GM18868 (cell line): ENCODE measurements around the gene KCNQ1.

Experiments
- ATAC-seq: cut with Tn5 transposase; IDR thresholded peaks from one replicate; pipeline ENCODE4 v1.9.1; 2021; ENCODE audit warnings: mild to moderate bottlenecking, moderate library complexity; ENCODE audit not compliant: unreplicated experiment

The KCNQ1 gene

GRCh38 chr11:2563213-2564007, 118.6 kb downstream of the KCNQ1 start:
- no peak for ATAC-seq

- ATAC-seq: no peak
Measured at GRCh38 chr11:2564008-2564530, 119.3 kb downstream of the KCNQ1 start.

- ATAC-seq: no peak
Measured at GRCh38 chr11:2564588-2565425, 120.0 kb downstream of the KCNQ1 start.

DNA sequence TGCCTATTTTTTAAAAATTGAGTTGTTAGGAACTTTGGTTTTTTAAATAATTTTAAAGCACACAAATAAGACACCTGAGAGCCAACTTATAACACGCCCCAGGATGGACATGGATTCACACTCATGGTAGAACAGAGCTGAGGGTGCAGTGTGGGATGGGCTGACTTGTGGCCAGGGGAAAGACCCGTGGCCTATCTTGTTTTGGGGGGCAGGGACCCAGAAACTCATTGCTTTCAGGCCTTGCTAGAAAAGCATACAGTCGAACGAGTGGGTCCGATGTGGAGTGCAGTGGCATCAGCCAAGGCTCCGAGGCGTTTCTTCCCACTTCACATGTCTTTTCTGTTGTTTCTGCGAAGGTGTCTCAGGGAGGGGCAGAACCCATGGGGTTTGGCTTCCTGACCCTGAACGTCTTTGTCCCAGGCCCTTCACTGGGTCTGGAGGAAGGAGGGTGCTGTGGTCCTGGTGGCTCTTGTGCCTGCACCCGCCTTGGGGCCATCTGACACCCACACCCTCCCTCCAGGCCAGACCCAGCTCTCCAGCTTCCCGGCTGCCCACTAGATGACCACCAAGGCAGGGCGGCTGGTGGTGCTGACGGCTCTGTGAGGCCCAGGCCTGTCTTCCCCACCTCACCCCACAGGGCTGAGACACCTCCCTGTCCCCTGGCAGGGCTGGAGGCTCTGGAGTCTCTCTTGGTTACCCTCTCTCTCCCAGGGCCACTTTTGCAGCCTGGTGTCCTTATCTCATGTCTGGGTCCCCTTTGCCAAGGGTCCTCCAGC, 120.8 kb downstream of the KCNQ1 start:
- ATAC-seq: no peak

DNA sequence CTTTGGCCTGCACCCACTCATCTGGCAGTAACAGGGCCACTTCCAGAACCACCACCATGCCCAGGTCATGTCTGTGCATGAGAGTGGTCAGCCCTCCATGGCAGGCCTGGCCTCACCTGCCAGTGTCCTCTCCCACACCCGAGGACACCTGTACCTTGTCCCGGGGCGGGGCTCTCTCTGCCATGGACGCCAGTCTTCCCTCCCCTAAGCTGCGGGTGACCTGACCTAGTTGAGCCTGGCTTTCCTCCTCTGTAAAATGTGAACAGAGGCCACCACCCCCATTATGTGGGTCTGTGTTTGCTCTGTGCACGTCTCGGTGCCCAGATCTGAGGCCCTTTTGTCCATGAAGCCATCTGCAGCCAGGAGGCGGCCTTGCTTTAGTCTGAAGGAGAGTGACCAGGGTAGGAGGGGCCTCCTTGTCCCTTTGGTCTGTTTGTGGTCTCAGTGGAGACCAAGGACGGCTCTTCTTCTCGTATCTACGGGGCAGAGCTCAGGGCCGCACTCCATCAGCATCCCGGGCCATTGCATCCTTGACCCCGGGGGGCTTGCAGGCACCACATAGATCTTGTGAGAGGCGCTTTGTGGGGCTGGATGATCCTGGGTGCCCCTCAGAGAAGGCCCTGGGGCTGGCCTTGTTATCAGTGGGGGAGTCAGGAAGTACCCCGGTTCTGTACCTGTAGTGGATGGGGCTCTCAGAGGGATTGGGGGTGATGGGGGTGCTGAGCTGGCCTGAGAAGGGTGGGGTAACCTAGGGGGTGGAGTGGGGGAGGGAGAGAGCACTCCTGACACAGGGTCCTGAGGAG, 121.6 kb downstream of the KCNQ1 start:
- ATAC-seq: no peak

GRCh38 chr11:2567026-2567671, 122.3 kb downstream of the KCNQ1 start:
- ATAC-seq: no peak

DNA sequence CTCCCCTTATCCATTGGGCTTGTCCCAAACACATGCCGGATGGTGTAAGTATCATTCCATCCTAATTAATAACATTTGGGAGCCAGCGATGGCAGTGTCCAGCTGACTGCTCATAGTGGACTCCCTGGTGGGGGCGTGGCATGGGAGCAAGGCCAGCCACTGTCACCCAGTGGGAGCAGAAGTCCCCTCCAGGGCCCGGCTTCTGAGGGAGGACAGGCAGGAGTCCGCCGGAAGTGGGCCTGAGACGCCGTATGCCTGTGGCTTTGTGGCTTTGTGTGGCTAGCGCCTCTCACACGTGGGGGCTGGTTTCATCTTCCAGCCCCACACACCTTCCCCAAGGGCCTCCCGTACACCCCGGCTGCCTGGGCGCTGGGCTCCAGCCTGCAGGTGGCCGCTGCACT, 124.5 kb downstream of the KCNQ1 start:
- no peak for ATAC-seq

- ATAC-seq: no peak
Measured at GRCh38 chr11:2569731-2570210, 125.0 kb downstream of the KCNQ1 start.

DNA sequence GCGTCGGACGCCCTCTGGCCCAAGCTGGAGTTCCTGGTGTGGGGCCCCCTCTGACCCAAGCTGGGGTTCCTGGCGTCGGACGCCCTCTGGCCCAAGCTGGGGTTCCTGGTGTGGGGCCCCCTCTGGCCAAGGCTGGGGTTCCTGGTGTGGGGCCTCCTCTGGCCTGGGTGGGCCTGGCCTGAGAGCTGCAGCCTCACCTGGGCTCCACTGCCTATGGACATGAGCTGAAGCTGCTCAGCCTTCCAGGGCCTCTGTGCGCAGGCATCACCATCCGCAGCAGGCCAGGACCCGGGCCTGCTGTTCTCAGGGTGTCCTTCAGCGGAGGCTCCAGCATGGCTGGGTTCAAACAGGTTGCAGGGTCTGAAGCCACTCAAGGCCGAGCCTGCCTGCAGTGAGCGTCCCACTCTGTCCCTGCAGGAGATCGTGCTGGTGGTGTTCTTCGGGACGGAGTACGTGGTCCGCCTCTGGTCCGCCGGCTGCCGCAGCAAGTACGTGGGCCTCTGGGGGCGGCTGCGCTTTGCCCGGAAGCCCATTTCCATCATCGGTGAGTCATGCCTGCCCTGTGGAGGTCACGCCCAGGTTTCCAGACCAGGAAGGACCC, 125.5 kb downstream of the KCNQ1 start:
- no peak for ATAC-seq

DNA sequence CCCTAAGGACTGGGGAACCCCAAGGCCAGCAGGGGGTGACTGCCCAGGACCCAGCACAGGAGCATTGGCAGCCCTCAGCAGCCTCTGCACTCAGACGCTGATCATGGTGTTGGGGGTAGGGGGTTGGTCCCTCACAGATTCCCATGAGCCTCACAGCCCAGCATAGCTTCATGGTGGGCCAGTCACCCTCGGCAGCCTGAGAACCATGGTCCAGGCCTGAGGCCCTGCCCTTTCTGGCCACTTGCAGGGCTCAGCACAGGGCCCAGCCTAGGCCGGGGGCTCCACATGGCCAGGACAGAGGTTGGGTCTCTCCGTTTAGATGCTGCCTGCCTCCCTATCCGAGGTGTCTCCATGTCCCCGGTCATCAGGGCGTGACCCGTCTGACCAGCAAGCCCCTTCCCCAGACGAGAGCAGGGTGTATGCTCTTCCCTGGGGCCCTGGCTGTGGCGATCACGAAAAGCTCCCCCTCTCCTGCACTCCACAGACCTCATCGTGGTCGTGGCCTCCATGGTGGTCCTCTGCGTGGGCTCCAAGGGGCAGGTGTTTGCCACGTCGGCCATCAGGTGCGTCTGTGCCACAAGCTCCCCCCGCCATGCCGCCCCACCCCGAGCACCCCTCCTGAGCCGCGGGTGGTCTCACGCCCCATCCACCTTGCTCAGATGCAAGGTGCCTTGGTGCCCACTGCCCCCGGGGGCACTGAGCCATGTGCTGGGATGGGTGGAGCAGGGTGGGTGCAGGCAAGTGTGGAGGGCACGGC, 126.2 kb downstream of the KCNQ1 start:
- ATAC-seq: no peak

- no peak for ATAC-seq
Measured at GRCh38 chr11:2571598-2572281, 126.9 kb downstream of the KCNQ1 start.

DNA sequence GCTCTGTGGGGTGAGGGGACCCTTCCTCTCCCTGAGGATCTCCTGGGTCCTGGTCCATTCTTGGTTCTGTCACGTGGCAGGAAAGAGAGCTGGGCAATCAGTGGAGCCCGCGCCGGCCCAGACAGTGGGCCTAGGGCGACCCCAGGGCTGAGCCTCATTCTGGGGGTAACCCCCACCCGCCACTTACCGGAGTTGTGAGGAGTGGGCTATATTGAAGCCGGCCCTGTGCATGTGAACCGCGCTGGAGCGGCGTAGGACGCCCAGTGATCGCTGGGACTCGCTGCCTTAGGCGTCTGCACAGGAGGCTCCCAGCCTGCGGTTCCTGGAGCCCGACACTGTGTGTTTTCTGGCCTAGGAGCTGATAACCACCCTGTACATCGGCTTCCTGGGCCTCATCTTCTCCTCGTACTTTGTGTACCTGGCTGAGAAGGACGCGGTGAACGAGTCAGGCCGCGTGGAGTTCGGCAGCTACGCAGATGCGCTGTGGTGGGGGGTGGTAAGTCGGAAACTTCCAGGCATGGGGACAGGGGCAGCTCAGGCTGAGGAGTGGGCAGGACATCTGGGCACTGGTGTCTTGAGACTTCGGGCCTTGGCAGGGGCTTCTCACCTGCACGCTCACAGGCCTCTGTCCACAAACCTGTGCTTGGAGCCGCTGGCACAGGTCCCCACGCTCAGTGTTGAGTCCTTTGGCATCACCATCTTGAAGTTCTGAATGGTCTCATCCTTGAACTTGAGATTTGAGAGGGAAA, 127.9 kb downstream of the KCNQ1 start:
- ATAC-seq: no peak

- no peak for ATAC-seq
Measured at GRCh38 chr11:2573240-2574042, 128.6 kb downstream of the KCNQ1 start.

DNA sequence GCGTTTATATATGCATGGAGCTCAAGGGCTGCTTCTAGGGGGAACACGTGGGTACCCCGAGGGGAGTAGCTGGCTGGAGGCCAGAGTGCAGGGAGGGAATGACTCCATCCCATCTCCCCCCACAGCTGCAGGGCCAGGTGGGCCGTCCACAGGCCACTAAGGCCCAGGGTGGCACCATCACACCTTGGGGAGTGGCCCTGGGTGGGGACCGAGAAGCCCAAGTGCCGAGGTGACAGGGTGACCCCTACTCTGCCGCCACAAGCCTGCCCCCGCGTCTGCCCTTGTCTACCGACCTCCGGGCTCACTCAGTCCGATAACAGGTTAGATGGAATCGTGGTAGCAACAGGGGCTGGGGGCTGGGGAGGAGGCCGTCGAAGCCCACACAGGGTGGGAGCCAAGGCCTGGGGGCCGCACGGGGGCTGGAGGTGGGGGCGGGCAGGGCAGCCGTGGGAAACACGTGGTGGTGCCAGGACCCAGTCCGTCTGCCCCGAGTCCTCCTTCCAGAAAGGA, 129.3 kb downstream of the KCNQ1 start:
- no peak for ATAC-seq

DNA sequence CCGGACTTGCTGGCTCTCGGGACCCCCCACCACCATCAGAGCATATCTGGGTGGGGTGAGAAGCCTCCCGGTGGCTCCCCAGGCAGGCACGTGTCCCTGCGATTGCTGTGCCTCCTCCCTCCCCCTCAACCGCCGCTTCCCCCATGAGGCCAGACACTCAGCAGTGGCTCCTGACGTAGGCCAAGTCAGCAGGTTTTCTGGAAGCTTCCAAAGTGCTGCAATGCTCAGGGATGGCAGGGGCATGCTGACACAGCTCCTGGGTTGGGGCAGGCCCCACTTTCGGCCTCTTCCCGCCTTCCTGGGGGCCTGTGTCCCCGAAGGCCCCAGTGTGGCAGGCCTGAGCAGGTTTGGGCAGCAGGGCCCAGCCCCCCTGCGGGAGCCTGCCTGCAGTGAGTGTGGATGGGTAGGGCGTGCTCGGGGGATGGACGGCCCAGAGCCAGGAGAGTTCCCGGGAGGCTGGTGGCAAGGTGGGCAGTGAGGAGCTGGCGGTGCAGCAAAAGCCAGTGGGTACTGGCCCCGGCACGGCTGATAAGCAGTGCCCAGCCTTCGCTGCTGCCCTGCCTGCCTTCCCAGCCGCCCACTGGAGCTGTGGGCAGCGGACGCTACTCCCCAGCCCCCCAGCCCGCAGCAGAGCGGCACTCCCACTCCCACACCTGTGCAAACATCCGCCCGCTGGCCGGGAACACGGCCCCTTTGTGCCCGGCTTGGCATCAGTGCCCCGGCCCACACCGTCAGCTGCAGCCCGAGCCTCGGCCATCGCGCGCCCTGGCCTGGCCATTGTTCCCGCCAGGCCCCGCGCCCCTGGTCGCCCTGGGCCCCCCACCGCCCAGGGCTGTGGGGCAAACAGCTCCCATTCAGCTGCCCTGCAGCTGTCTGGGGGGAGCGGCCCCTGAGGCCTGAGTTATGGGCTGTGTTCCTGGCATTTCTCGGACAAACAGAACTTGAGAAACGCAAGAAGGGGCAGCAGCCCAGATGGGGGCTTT, 130.0 kb downstream of the KCNQ1 start:
- ATAC-seq: no peak
